HCT116 (cell line): ENCODE results near the gene APOL3.

ENCODE experiments used
- CTCF ChIP-seq, 3 experiments: fragments of 200-600 bp in 1 of 3; sonication (generic) in 1 of 3; IDR thresholded peaks in 2 of 3; conservative IDR thresholded peaks in 1 of 3; 2 replicates each; pipeline ENCODE4 v1.5.1; 2012 to 2017; ENCODE audit warnings: low read depth in 2 of 3, low read length in 2 of 3, antibody characterized with exemption in 1 of 3, borderline replicate concordance in 1 of 3, control low read depth in 1 of 3, mild to moderate bottlenecking in 1 of 3, mixed read lengths in 1 of 3, mixed run types in 1 of 3, moderate library complexity in 1 of 3; ENCODE audit not compliant: insufficient read depth in 1 of 3
- EGR1 ChIP-seq: IDR thresholded peaks from 2 replicates; pipeline ENCODE4 v1.6.1; 2012; ENCODE audit warnings: low read depth
- EZH2 ChIP-seq: fragments of 200-600 bp; sonication (generic); IDR thresholded peaks from 2 replicates; pipeline ENCODE4 v1.6.1; 2017; ENCODE audit warnings: antibody characterized with exemption, mixed run types
- POLR2A ChIP-seq: IDR thresholded peaks from 2 replicates; pipeline ENCODE4 v1.7.0; 2011; ENCODE audit warnings: borderline replicate concordance; ENCODE audit not compliant: insufficient read depth, insufficient read length; ENCODE audit errors: extremely low read depth
- POLR2AphosphoS5 ChIP-seq: IDR thresholded peaks from 2 replicates; pipeline ENCODE4 v1.6.1; 2011; ENCODE audit warnings: mild to moderate bottlenecking, low read depth, low read length, moderate library complexity
- REST ChIP-seq: IDR thresholded peaks from 2 replicates; pipeline ENCODE4 v1.6.1; 2012; ENCODE audit warnings: low read depth
- TCF7L2 ChIP-seq: IDR thresholded peaks from 2 replicates; pipeline ENCODE4 v1.7.0; 2011; ENCODE audit warnings: borderline replicate concordance, inconsistent platforms; ENCODE audit not compliant: insufficient read depth, insufficient read length; ENCODE audit errors: extremely low read depth

- TF ChIP-seq REST (no peak), EZH2 (no peak), POLR2A (no peak), POLR2AphosphoS5 (no peak), EGR1 (no peak), TCF7L2 (no peak), CTCF (IDR thresholded peaks at IDR 0.05 in 2 of 3, conservative IDR thresholded peaks at IDR 0.05 in 1 of 3; ENCODE audit: borderline replicate concordance in 1 of 3, insufficient read depth in 1 of 3, low read depth in 2 of 3, low read length in 2 of 3) (peak; percentile 72 to 80 (median 78); a peak in 5 of 6 replicates)
These were observed 15.5 kb downstream of the APOL3 start for GRCh38 chr22:36144886-36145541.
